ENCODE results near the gene MCTP2. TPM values are rescaled to one million over a fixed set of nuclear protein-coding genes. Genes with fewer than 3 reads are reported as not detected.

The MCTP2 gene
- total RNA-seq, 2 donors from 2014 or later, result 16.2 to 23.1 TPM

GRCh38 chr15:94336817-94337467, 105.6 kb downstream of the MCTP2 start:
- no peaks in the 10 kb centered on the region for H3K9me3 ChIP-seq (ENCODE audit: control insufficient read depth, low read length, poor library complexity, severe bottlenecking)
- H3K4me3 Mint-ChIP-seq, result no peak overlapping the region
- H3K4me1 Mint-ChIP-seq, result peaks cover 5% of the 10 kb centered on the region
- H3K36me3 Mint-ChIP-seq (ENCODE audit: low read depth), result peaks cover 4% of the 10 kb centered on the region
- no peak for DNase-seq
- H3K27ac Mint-ChIP-seq, result no peak overlapping the region
- H3K27me3 Mint-ChIP-seq, result no peaks in the 10 kb centered on the region
- no peak for ATAC-seq

DNA sequence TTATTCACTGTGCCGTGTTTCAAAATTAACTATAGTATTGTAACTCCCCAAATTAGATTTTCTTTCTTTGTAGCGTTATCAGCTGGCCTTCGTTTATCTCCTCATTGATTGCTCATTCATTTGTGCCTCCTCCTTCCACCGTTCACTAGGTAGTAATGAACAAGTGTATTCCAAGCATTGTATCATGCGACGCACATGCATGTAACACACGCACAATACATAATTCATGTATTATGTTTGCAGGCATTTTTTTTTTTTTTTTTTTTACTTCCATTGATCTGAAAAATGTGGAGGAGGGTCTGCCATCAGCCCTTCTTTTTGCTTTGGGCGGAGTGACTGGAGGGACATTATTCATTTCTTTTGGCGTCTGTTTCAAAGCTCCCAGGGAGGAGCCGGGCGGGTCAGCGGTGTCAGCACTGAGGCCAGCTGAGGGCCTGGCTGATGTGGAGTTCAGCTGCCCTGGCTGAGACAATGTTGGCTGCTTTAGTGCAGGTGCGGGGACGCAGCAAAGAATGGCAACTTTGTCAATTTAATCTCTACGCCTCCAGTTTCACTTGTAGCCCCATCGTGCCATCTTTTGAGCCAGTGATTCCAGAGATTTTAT, 107.0 kb downstream of the MCTP2 start:
- no peak for ATAC-seq
- no peaks in the 10 kb centered on the region for H3K9me3 ChIP-seq (ENCODE audit: control insufficient read depth, low read length, poor library complexity, severe bottlenecking)
- DNase-seq, result no peak
- Mint-ChIP-seq H3K27me3 (no peaks in the 10 kb centered on the region), H3K27ac (no peak overlapping the region), H3K4me3 (no peak overlapping the region), H3K4me1 (peaks cover 5% of the 10 kb centered on the region), H3K36me3 (ENCODE audit: low read depth) (peaks cover 4% of the 10 kb centered on the region)

DNA sequence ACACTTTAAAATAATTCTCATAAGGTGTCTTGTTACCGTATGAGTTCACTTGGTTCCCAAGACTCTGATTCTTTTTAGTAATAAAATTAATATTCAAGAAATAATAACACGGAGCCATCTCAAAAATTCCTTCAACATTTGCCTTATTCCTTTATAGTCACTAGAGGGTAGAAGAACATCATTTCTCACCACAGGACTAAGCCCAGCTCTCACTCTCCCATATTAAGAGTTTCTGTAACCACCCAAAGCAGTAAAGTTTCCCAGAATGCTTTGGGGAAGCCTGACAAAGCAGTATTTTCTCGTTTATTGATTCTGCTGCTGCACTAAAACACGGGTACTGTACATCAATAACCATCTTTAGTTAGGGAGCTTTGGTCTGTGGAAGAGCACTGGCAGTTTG, 114.9 kb downstream of the MCTP2 start:
- Mint-ChIP-seq H3K27ac (no peak overlapping the region), H3K36me3 (ENCODE audit: low read depth) (peaks cover 7% of the 10 kb centered on the region), H3K4me3 (no peak overlapping the region), H3K27me3 (no peaks in the 10 kb centered on the region), H3K4me1 (peaks cover 4% of the 10 kb centered on the region)
- ATAC-seq (no peak), DNase-seq (no peak)
- H3K9me3 ChIP-seq (ENCODE audit: control insufficient read depth, low read length, poor library complexity, severe bottlenecking), result no peaks in the 10 kb centered on the region

DNA sequence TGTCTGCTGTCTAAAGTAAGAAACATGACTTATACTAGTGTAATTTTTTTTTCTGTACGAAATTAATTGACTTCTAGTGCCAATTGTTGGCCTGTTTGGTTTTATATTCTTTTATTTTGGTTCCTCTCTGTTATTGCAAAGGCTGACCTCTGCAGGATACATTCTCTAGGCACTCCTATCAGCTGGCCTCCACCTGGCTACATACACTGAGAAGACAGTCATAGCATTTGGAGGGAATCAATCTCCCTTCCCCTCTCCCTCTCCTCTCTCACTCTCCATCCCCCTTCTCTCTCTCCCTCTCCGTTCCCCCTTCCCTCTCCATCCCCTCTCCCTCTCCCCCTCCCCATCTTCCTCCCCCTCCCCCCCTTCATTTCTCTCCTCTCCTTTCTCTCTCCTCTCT, 116.7 kb downstream of the MCTP2 start:
- H3K9me3 ChIP-seq (ENCODE audit: control insufficient read depth, low read length, poor library complexity, severe bottlenecking), result no peaks in the 10 kb centered on the region
- H3K27ac Mint-ChIP-seq, result no peak overlapping the region
- DNase-seq (no peak), ATAC-seq (no peak)
- peaks cover 4% of the 10 kb centered on the region for H3K4me1 Mint-ChIP-seq
- no peak overlapping the region for H3K4me3 Mint-ChIP-seq
- H3K27me3 Mint-ChIP-seq, result no peaks in the 10 kb centered on the region
- peaks cover 7% of the 10 kb centered on the region for H3K36me3 Mint-ChIP-seq (ENCODE audit: low read depth)

DNA sequence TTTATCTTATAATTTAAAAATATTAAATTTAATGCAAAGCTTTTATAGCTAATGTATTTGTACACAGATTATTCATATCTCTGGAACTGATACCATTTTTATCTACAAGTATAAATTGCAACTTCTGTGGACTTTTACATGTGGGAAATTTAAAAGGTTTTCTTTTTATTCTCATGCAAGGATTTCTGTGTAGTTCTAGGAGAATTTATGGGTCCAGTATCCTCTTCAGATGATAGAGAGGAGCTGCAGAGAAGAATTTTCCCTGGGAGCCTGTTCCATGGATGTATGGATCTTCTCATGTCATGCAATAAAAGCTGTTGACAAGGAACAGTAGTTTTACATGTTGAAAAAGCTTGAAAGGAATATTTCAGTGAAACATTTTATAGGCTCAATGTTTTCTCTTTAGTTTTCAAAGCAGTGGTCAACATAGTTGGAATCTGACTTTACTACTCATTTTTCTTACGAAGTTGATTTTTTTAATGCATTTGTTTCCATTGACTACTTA, 119.7 kb downstream of the MCTP2 start:
- Mint-ChIP-seq H3K27me3 (no peaks in the 10 kb centered on the region), H3K27ac (no peak overlapping the region), H3K4me3 (no peak overlapping the region), H3K4me1 (peaks cover 4% of the 10 kb centered on the region), H3K36me3 (ENCODE audit: low read depth) (peaks cover 7% of the 10 kb centered on the region)
- H3K9me3 ChIP-seq (ENCODE audit: control insufficient read depth, low read length, poor library complexity, severe bottlenecking), result no peaks in the 10 kb centered on the region
- DNase-seq, result no peak
- no peak for ATAC-seq

DNA sequence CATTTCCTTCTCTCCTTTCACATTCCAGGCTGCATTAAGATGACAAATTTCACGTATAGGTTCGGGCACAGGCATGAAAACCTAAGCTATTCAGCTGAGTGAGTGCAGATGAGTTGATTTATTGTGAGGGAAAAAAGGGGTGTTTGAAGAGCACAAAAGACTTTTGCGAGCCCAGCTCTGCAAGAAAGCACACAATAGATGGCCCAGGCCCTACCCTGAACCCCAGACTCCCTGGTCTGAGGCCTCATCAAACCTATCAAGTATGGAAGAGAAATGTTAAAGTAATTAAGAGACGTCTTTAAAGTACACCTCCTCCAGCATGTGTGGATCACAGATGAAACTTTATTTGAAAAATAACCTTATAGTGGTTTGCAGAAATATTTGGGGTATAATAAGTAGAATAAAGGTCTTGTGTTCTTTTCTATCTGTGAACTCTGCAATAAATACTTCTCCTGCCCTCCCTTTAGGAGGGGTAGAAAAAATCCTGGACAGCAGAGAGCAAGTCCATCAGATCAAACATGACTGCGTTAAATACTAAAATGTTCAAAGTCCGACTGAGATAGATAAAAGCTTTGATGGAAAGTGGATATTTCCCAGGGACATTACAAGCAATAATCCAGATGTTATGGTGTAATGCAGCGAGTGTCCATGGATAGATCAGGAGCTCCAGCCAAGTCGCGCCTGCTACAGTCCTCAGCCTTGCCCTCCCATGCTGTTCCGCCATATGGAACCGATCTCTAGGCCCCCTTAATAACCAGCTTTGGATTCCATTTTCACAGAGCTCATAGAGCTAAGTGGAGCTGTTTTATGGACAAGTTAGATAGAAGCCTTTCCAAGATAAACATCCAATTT, 121.5 kb downstream of the MCTP2 start:
- no peak overlapping the region for H3K27ac Mint-ChIP-seq
- DNase-seq, result no peak
- no peaks in the 10 kb centered on the region for H3K27me3 Mint-ChIP-seq
- H3K36me3 Mint-ChIP-seq (ENCODE audit: low read depth), result peaks cover 3% of the 10 kb centered on the region
- ATAC-seq, result no peak
- H3K9me3 ChIP-seq (ENCODE audit: control insufficient read depth, low read length, poor library complexity, severe bottlenecking), result no peaks in the 10 kb centered on the region
- no peak overlapping the region for H3K4me3 Mint-ChIP-seq
- H3K4me1 Mint-ChIP-seq, result peaks cover 4% of the 10 kb centered on the region

DNA sequence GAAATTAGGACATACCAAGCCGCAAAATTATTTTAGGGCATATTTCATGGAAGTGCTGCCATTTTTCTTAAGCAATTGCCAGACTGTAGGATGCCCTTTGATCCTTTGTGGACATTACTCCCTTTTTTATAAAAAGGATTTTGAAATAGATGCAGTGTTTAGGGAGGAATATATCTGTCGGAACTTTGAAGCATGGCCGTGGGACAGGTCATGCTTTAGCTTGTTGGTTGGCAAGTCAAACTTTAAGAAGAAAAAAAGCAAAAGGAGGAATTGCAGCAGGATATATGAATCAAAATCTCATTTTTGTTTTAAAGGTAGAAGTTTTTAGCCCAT, 122.1 kb downstream of the MCTP2 start:
- peaks cover 4% of the 10 kb centered on the region for H3K4me1 Mint-ChIP-seq
- H3K9me3 ChIP-seq (ENCODE audit: control insufficient read depth, low read length, poor library complexity, severe bottlenecking), result no peaks in the 10 kb centered on the region
- H3K27me3 Mint-ChIP-seq, result no peaks in the 10 kb centered on the region
- no peak overlapping the region for H3K4me3 Mint-ChIP-seq
- peaks cover 3% of the 10 kb centered on the region for H3K36me3 Mint-ChIP-seq (ENCODE audit: low read depth)
- ATAC-seq, result no peak
- DNase-seq, result no peak
- H3K27ac Mint-ChIP-seq, result no peak overlapping the region

- Mint-ChIP-seq H3K4me1 (no peaks in the 10 kb centered on the region), H3K4me3 (no peak overlapping the region), H3K27me3 (no peaks in the 10 kb centered on the region), H3K27ac (no peak overlapping the region), H3K36me3 (ENCODE audit: low read depth) (no peaks in the 10 kb centered on the region)
- DNase-seq (no peak), ATAC-seq (no peak)
- no peaks in the 10 kb centered on the region for H3K9me3 ChIP-seq (ENCODE audit: control insufficient read depth, low read length, poor library complexity, severe bottlenecking)
Observed at GRCh38 chr15:94354655-94355054, 123.3 kb downstream of the MCTP2 start.

DNA sequence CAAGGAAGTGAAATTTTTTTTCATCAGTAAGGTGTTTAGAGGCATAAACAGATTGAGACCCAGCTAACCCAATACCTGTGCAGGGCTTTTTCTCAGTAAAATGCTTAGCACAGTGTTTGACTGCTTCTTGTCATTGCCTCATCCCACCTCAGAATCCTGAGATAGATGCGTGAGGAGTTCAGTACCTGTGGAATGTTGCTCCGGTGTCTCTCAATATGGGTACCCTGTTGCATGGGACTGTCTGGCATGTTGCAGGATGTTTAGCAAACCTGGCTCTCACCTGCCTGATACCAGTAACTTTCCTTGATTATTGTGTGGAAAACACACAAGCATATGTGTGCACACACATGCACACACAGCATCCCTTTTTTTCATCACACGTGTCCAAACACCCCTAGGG, 128.4 kb downstream of the MCTP2 start:
- no peak for ATAC-seq
- Mint-ChIP-seq H3K27me3 (no peaks in the 10 kb centered on the region), H3K36me3 (ENCODE audit: low read depth) (peaks cover 6% of the 10 kb centered on the region), H3K4me1 (peaks cover 2% of the 10 kb centered on the region), H3K4me3 (no peak overlapping the region), H3K27ac (no peak overlapping the region)
- H3K9me3 ChIP-seq (ENCODE audit: control insufficient read depth, low read length, poor library complexity, severe bottlenecking), result no peaks in the 10 kb centered on the region
- DNase-seq, result no peak

GRCh38 chr15:94360251-94360685, 128.9 kb downstream of the MCTP2 start:
- Mint-ChIP-seq H3K27me3 (no peaks in the 10 kb centered on the region), H3K4me1 (peaks cover 2% of the 10 kb centered on the region), H3K36me3 (ENCODE audit: low read depth) (peaks cover 6% of the 10 kb centered on the region), H3K4me3 (no peak overlapping the region), H3K27ac (no peak overlapping the region)
- no peaks in the 10 kb centered on the region for H3K9me3 ChIP-seq (ENCODE audit: control insufficient read depth, low read length, poor library complexity, severe bottlenecking)
- DNase-seq (no peak), ATAC-seq (no peak)

DNA sequence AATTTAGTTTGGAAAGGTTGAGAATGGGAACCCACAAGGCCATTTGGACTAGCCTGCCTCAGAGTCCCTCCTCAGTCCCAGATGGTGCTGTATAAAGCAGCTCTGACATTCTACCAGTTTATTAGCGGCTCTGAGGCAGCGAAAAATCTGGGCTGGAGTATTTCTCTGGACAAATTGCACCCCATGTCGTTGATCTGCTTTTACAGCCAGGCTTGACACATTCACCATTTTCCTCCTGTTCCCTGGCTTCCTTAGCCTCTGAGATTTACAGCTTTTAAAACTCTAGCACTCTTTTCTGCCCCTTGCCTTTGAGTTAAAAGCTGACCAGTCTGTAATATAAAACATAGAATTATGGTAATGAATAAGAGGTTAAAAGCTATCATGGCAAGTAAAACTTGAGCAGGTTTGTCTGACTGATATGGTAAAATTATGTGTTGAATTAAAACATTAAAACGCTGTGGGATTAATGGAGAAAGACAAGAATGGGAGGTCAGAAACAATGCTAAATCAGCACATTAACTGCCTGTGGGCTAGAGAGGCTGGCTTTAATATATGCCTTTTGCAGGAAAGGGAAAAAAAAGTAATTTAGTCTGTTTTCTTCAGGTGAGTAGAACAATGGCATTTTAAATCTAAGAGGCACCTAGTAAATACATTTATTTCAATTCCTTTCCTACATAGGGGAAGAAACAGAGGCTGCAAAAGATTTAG, 131.2 kb downstream of the MCTP2 start:
- no peak for DNase-seq
- no peaks in the 10 kb centered on the region for H3K9me3 ChIP-seq (ENCODE audit: control insufficient read depth, low read length, poor library complexity, severe bottlenecking)
- H3K27me3 Mint-ChIP-seq, result no peaks in the 10 kb centered on the region
- no peak overlapping the region for H3K4me3 Mint-ChIP-seq
- H3K36me3 Mint-ChIP-seq (ENCODE audit: low read depth), result peaks cover 6% of the 10 kb centered on the region
- no peak for ATAC-seq
- H3K27ac Mint-ChIP-seq, result no peak overlapping the region
- peaks cover 4% of the 10 kb centered on the region for H3K4me1 Mint-ChIP-seq

- no peak for DNase-seq
- peaks cover 6% of the 10 kb centered on the region for H3K36me3 Mint-ChIP-seq (ENCODE audit: low read depth)
- no peak overlapping the region for H3K4me3 Mint-ChIP-seq
- no peaks in the 10 kb centered on the region for H3K9me3 ChIP-seq (ENCODE audit: control insufficient read depth, low read length, poor library complexity, severe bottlenecking)
- H3K27ac Mint-ChIP-seq, result no peak overlapping the region
- no peak for ATAC-seq
- H3K4me1 Mint-ChIP-seq, result peaks cover 4% of the 10 kb centered on the region
- H3K27me3 Mint-ChIP-seq, result no peaks in the 10 kb centered on the region
Observed at GRCh38 chr15:94363382-94363781, 132.0 kb downstream of the MCTP2 start.

DNA sequence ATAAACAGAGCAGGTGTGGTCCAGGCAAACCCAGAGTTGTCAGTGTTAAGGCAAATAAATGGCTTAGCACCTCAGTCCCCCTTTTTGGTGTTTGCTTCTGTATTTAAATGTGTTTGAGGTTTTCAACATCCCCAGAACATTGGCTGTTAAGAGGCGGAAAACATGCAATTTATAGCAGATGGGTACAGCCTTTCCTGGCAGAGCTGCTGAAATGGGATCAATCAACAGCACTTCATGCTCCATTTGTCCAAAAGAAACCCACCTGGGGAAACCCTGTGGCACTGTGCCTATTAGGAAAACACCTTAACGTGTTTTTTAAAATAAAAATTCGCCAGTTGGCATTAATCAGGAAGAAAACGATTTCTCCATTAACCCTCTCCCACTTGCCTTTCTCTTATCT, 135.4 kb downstream of the MCTP2 start:
- Mint-ChIP-seq H3K4me3 (no peak overlapping the region), H3K36me3 (ENCODE audit: low read depth) (peaks cover 6% of the 10 kb centered on the region), H3K27me3 (no peaks in the 10 kb centered on the region), H3K27ac (no peak overlapping the region), H3K4me1 (peaks cover 4% of the 10 kb centered on the region)
- ATAC-seq (no peak), DNase-seq (no peak)
- no peaks in the 10 kb centered on the region for H3K9me3 ChIP-seq (ENCODE audit: control insufficient read depth, low read length, poor library complexity, severe bottlenecking)
